ENCODE results near the gene FAM221B.

- TF ChIP-seq BACH2 (CRISPR knock-in tag; IDR thresholded peaks at IDR 0.05; ENCODE audit: borderline replicate concordance) (no peak), ZFP3 (CRISPR knock-in tag; IDR thresholded peaks at IDR 0.05) (no peak), RARB (CRISPR knock-in tag; IDR thresholded peaks at IDR 0.05) (no peak), PPARA (CRISPR knock-in tag; IDR thresholded peaks at IDR 0.05; ENCODE audit: borderline replicate concordance) (no peak), TCF4 (CRISPR knock-in tag; IDR thresholded peaks at IDR 0.05; ENCODE audit: borderline replicate concordance) (no peak), ISL1 (CRISPR knock-in tag; IDR thresholded peaks at IDR 0.05) (no peak), GLIS3 (CRISPR knock-in tag; IDR thresholded peaks at IDR 0.05) (no peak), ARNTL (CRISPR knock-in tag; IDR thresholded peaks at IDR 0.05; ENCODE audit: borderline replicate concordance, low read depth) (no peak), ZC3H10 (CRISPR knock-in tag; IDR thresholded peaks at IDR 0.05) (no peak), TOX (CRISPR knock-in tag; IDR thresholded peaks at IDR 0.05; ENCODE audit: borderline replicate concordance) (no peak), CREB5 (CRISPR knock-in tag; IDR thresholded peaks at IDR 0.05; ENCODE audit: low read depth) (no peak), ZNF70 (CRISPR knock-in tag; IDR thresholded peaks at IDR 0.05) (no peak)
- TF ChIP-seq, protein P1, sequence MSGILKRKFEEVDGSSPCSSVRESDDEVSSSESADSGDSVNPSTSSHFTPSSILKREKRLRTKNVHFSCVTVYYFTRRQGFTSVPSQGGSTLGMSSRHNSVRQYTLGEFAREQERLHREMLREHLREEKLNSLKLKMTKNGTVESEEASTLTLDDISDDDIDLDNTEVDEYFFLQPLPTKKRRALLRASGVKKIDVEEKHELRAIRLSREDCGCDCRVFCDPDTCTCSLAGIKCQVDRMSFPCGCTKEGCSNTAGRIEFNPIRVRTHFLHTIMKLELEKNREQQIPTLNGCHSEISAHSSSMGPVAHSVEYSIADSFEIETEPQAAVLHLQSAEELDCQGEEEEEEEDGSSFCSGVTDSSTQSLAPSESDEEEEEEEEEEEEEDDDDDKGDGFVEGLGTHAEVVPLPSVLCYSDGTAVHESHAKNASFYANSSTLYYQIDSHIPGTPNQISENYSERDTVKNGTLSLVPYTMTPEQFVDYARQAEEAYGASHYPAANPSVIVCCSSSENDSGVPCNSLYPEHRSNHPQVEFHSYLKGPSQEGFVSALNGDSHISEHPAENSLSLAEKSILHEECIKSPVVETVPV (CRISPR knock-in tag; IDR thresholded peaks at IDR 0.05) = no peak
- TF ChIP-seq, protein P2, sequence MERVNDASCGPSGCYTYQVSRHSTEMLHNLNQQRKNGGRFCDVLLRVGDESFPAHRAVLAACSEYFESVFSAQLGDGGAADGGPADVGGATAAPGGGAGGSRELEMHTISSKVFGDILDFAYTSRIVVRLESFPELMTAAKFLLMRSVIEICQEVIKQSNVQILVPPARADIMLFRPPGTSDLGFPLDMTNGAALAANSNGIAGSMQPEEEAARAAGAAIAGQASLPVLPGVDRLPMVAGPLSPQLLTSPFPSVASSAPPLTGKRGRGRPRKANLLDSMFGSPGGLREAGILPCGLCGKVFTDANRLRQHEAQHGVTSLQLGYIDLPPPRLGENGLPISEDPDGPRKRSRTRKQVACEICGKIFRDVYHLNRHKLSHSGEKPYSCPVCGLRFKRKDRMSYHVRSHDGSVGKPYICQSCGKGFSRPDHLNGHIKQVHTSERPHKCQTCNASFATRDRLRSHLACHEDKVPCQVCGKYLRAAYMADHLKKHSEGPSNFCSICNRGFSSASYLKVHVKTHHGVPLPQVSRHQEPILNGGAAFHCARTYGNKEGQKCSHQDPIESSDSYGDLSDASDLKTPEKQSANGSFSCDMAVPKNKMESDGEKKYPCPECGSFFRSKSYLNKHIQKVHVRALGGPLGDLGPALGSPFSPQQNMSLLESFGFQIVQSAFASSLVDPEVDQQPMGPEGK (CRISPR knock-in tag; IDR thresholded peaks at IDR 0.05; ENCODE audit: borderline replicate concordance) = no peak
These were observed 33.8 kb upstream of the FAM221B start for GRCh38 chr9:35862328-35862727.

All from SK-N-SH treated with all-trans-retinoic acid at 6 μM for 48 hours (cell line).